Measurements from ENCODE around the gene NUP43. TPM values are rescaled to one million over a fixed set of nuclear protein-coding genes. Genes with fewer than 3 reads are reported as not detected.
A peak's percentile ranks its signal among the peaks of the same experiment; 100 is the strongest.

The NUP43 gene
- total and polyA plus RNA-seq, 10 of the 15 experiments (the other 5 are each of a cell fraction or from before 2014, with no cell fraction given): 8.9 to 54.2 (median 27.7) TPM

GRCh38 chr6:149746147-149746946 lies at the start of gene NUP43 (continued):
- no peak for TF ChIP-seq RAD21 (IDR thresholded peaks at IDR 0.05; ENCODE audit: insufficient read depth, low read depth, low read length)
- TF ChIP-seq SPI1 (IDR thresholded peaks at IDR 0.05; ENCODE audit: borderline replicate concordance, insufficient read depth, low read depth, low read length): no peak
- TF ChIP-seq NFYA (IDR thresholded peaks at IDR 0.05; ENCODE audit: borderline replicate concordance, low read depth, low read length): peak; percentile 38; the same call in 1 of the 2 replicates
- TF ChIP-seq MLLT1 (IDR thresholded peaks at IDR 0.05): peak; percentile 68; the same call in 1 of the 2 replicates
- TF ChIP-seq KDM1A (IDR thresholded peaks at IDR 0.05; ENCODE audit: borderline replicate concordance): no peak
- peak; percentile 51 for TF ChIP-seq IKZF1 (conservative IDR thresholded peaks at IDR 0.05)
- no peak for TF ChIP-seq SMC3 (IDR thresholded peaks at IDR 0.05; ENCODE audit: borderline replicate concordance, low read length)
- no peak for TF ChIP-seq ZBTB4 (CRISPR knock-in tag; IDR thresholded peaks at IDR 0.05)
- TF ChIP-seq KLF5 (IDR thresholded peaks at IDR 0.05; ENCODE audit: partially characterized antibody): peak; percentile 49
- peak; percentile 72 for TF ChIP-seq YY1 (IDR thresholded peaks at IDR 0.05; ENCODE audit: low read depth, low read length)
- TF ChIP-seq PAX5 (IDR thresholded peaks at IDR 0.05; ENCODE audit: borderline replicate concordance, low read depth, low read length): no peak
- no peak for TF ChIP-seq PBX3 (IDR thresholded peaks at IDR 0.05; ENCODE audit: insufficient replicate concordance, low read depth, low read length)
- TF ChIP-seq, protein P1, sequence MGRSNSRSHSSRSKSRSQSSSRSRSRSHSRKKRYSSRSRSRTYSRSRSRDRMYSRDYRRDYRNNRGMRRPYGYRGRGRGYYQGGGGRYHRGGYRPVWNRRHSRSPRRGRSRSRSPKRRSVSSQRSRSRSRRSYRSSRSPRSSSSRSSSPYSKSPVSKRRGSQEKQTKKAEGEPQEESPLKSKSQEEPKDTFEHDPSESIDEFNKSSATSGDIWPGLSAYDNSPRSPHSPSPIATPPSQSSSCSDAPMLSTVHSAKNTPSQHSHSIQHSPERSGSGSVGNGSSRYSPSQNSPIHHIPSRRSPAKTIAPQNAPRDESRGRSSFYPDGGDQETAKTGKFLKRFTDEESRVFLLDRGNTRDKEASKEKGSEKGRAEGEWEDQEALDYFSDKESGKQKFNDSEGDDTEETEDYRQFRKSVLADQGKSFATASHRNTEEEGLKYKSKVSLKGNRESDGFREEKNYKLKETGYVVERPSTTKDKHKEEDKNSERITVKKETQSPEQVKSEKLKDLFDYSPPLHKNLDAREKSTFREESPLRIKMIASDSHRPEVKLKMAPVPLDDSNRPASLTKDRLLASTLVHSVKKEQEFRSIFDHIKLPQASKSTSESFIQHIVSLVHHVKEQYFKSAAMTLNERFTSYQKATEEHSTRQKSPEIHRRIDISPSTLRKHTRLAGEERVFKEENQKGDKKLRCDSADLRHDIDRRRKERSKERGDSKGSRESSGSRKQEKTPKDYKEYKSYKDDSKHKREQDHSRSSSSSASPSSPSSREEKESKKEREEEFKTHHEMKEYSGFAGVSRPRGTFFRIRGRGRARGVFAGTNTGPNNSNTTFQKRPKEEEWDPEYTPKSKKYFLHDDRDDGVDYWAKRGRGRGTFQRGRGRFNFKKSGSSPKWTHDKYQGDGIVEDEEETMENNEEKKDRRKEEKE (IDR thresholded peaks at IDR 0.05): no peak
- no peak for TF ChIP-seq STAT1 (conservative IDR thresholded peaks at IDR 0.05)
- TF ChIP-seq NRF1 (conservative IDR thresholded peaks at IDR 0.05; ENCODE audit: low read depth, low read length): no peak
- no peak for TF ChIP-seq REST (IDR thresholded peaks at IDR 0.05; ENCODE audit: low read depth, low read length)

Measured in GM12878 (cell line).